Liver (tissue), 3 donors: ENCODE data around the gene GAL.

Experiments used
- SP1 ChIP-seq: IDR thresholded peaks from 2 replicates; pipeline ENCODE4 v1.6.1; 2018; ENCODE audit warnings: antibody characterized with exemption, mild to moderate bottlenecking
- TF ChIP-seq, protein P1 (sequence below): fragments of 150-350 bp; IDR thresholded peaks from 2 replicates; pipeline ENCODE4 v1.5.1; 2017; ENCODE audit warnings: improper control_type of control experiment, low read depth, low read length; ENCODE audit not compliant: missing input control
- donor health status: healthy.
- donor health status: healthy.

DNA sequence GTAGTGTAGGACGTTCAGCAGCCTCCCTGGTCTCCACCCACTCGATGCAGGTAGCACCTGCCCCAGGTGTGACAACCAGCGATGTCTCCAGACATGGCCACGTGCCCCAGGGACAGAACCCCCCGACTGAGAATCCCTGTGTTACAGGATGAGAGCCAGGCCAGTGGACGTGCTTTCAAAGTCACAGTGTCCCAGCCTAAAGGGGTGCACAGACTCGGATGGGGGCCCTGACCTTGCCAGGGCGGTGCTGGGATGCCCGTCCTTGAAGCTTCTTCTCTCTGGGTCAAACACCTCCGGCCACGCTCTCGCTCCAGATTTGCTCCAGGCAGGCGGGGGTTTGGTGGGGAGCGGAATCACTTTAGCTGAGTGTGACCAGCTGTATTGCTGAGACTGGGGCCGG, 23.3 kb upstream of the GAL start:
- TF ChIP-seq, protein P1, sequence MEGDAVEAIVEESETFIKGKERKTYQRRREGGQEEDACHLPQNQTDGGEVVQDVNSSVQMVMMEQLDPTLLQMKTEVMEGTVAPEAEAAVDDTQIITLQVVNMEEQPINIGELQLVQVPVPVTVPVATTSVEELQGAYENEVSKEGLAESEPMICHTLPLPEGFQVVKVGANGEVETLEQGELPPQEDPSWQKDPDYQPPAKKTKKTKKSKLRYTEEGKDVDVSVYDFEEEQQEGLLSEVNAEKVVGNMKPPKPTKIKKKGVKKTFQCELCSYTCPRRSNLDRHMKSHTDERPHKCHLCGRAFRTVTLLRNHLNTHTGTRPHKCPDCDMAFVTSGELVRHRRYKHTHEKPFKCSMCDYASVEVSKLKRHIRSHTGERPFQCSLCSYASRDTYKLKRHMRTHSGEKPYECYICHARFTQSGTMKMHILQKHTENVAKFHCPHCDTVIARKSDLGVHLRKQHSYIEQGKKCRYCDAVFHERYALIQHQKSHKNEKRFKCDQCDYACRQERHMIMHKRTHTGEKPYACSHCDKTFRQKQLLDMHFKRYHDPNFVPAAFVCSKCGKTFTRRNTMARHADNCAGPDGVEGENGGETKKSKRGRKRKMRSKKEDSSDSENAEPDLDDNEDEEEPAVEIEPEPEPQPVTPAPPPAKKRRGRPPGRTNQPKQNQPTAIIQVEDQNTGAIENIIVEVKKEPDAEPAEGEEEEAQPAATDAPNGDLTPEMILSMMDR = no peak
- TF ChIP-seq SP1 = no peak
